Activated CD4-positive, alpha-beta T cell treated with anti-CD3 and anti-CD28 coated beads for 36 hours (primary cell): ENCODE results near the gene RFX5. TPM values are rescaled to one million over a fixed set of nuclear protein-coding genes. Genes with fewer than 3 reads are reported as not detected.

Source experiments
- ATAC-seq: fragments of 200-7000 bp; cut with Tn5 transposase; one replicate; pipeline ENCODE4 v1.10.0; 2021; ENCODE audit warnings: mild to moderate bottlenecking, moderate library complexity
- CTCF ChIA-PET: fragments of 350-600 bp; sonication (Branson Sonifier 250); formaldehyde crosslinking; loops from one replicate; lab custom pipeline; 2021; ENCODE audit warnings: antibody characterized with exemption; lab: Charles Lee
- POLR2A ChIA-PET: fragments of 350-600 bp; sonication (Branson Sonifier 250); formaldehyde crosslinking; loops from one replicate; lab custom pipeline; 2021; ENCODE audit warnings: antibody characterized with exemption, inconsistent platforms; lab: Charles Lee
- DNase-seq: peaks from one replicate; pipeline ENCODE4 v3.0.0-alpha.2; 2020
- H3K27ac Mint-ChIP-seq: one replicate; pipeline ENCODE4 v1.8.0; 2021; ENCODE audit warnings: mixed read lengths
- H3K27me3 Mint-ChIP-seq: one replicate; pipeline ENCODE4 v1.8.0; 2021; ENCODE audit warnings: mixed read lengths
- H3K36me3 Mint-ChIP-seq: one replicate; pipeline ENCODE4 v1.8.0; 2021; ENCODE audit warnings: low read depth, mixed read lengths
- H3K4me1 Mint-ChIP-seq: one replicate; pipeline ENCODE4 v1.8.0; 2021; ENCODE audit warnings: mixed read lengths
- H3K4me3 Mint-ChIP-seq: one replicate; pipeline ENCODE4 v1.8.0; 2021; ENCODE audit warnings: mild to moderate bottlenecking, moderate library complexity, mixed read lengths
- H3K9me3 Mint-ChIP-seq: one replicate; pipeline ENCODE4 v1.8.0; 2021; ENCODE audit warnings: low read depth, mixed read lengths
- intact Hi-C, 2 experiments: fragments of 100-400 bp; cut with DNase I in 1 of 2; cut with micrococcal nuclease in 1 of 2; formaldehyde crosslinking; loops; one replicate each; pipeline versions ENCODE4 v1.14.2 to v1.15.1; 2022 to 2024; cut with DNase I, micrococcal nuclease
- total RNA-seq, 2 experiments: library from RNA; stranded (reverse); gene quantifications; one replicate each; pipeline ENCODE4 v1.2.3, GENCODE V29; 2021

The RFX5 gene
- total RNA-seq, 2 experiments from 2014 or later = 47.6 to 50.4 TPM

- peak; percentile 11 for ATAC-seq
- intact Hi-C loops = no loop called here
- H3K4me1 Mint-ChIP-seq = no peaks in the 10 kb centered on the region
- CTCF ChIA-PET = interaction anchor here (1.1 to 6.4 kb wide), 2 partner anchors 47 to 286 kb away, joined by 3 to 53 read pairs; partner anchors contain the start of gene MINDY1
- H3K4me3 Mint-ChIP-seq = no peak overlapping the region
- no peaks in the 10 kb centered on the region for H3K9me3 Mint-ChIP-seq
- H3K36me3 Mint-ChIP-seq = peaks cover 39% of the 10 kb centered on the region
- POLR2A ChIA-PET = interaction anchor here (0.5 to 2.5 kb wide), 4 partner anchors 10 to 55 kb away, joined by 4 to 8 read pairs (median 6); partner anchors contain the start of gene ZNF687
- no peak overlapping the region for H3K27ac Mint-ChIP-seq
- DNase-seq = no peak
- no peaks in the 10 kb centered on the region for H3K27me3 Mint-ChIP-seq
Observed at GRCh38 chr1:151293093-151293492, 54.0 kb downstream of the RFX5 start.

- intact Hi-C loops = no loop called here
- peak; percentile 34 for ATAC-seq
- CTCF ChIA-PET = interaction anchor here (0.5 to 6.4 kb wide), 3 partner anchors 48 to 286 kb away, joined by 3 to 53 read pairs (median 3); partner anchors contain the start of gene MINDY1
- Mint-ChIP-seq H3K9me3 (no peaks in the 10 kb centered on the region), H3K4me1 (no peaks in the 10 kb centered on the region), H3K36me3 (peaks cover 37% of the 10 kb centered on the region), H3K27me3 (no peaks in the 10 kb centered on the region), H3K4me3 (no peak overlapping the region), H3K27ac (peak overlapping the region; percentile 55)
- DNase-seq = no peak
- POLR2A ChIA-PET = interaction anchor here (0.6 to 2.5 kb wide), 4 partner anchors 9 to 16 kb away, joined by 3 to 8 read pairs (median 6); partner anchors contain the start of gene ZNF687
Observed at GRCh38 chr1:151292207-151293030, 54.6 kb downstream of the RFX5 start.

- Mint-ChIP-seq H3K9me3 (no peaks in the 10 kb centered on the region), H3K36me3 (peaks cover 43% of the 10 kb centered on the region), H3K4me3 (no peak overlapping the region), H3K27ac (no peak overlapping the region), H3K27me3 (no peaks in the 10 kb centered on the region), H3K4me1 (no peaks in the 10 kb centered on the region)
- ATAC-seq (no peak), DNase-seq (no peak)
- intact Hi-C loops = loop anchor here in 1 of 2 experiments (1.0 kb wide), 1 partner anchor 8 kb away; no protein-coding TSS in a partner anchor
- ChIA-PET POLR2A (no interaction called here), CTCF (interaction anchor here (0.7 kb wide), 1 partner anchor 50 kb away, joined by 5 read pairs; no protein-coding TSS in a partner anchor)
Observed at GRCh38 chr1:151290709-151291303, 56.2 kb downstream of the RFX5 start.

Other genes with a start within 250 kb of the RFX5 start
- gene SEMA6C, start 200.6 kb downstream of the RFX5 start, total RNA-seq = 1 to 10 TPM; 3.2 to 3.5 TPM
- gene TNFAIP8L2, start 190.6 kb downstream of the RFX5 start, total RNA-seq = 10 to 100 TPM; 18.4 to 19.2 TPM
- 1 to 10 TPM; 4.3 to 5.1 TPM for gene LYSMD1, start 181.3 kb downstream of the RFX5 start, total RNA-seq
- 10 to 100 TPM; 64.3 to 90.8 TPM for gene SCNM1, start 181.1 kb downstream of the RFX5 start, total RNA-seq
- 1 to 10 TPM in 1 of 2 experiments, under 1 TPM in 1; 0.69 to 2.3 TPM for gene TMOD4, start 171.3 kb downstream of the RFX5 start, total RNA-seq
- gene VPS72, start 157.1 kb downstream of the RFX5 start, total RNA-seq = 10 to 100 TPM; 77.1 to 77.8 TPM
- gene PIP5K1A, start 148.7 kb downstream of the RFX5 start, total RNA-seq = 10 to 100 TPM; 74.5 to 85.1 TPM
- 100 to 1,000 TPM; 187 to 243 TPM for gene PSMD4, start 92.5 kb downstream of the RFX5 start, total RNA-seq
- gene ZNF687, start 65.0 kb downstream of the RFX5 start, total RNA-seq = 10 to 100 TPM; 27.2 to 30.1 TPM
- 10 to 100 TPM; 53.0 to 54.5 TPM for gene PI4KB, start 19.8 kb downstream of the RFX5 start, total RNA-seq
- not detected for gene SELENBP1, start 25.5 kb upstream of the RFX5 start, total RNA-seq
- 100 to 1,000 TPM; 315 to 351 TPM for gene PSMB4, start 52.3 kb upstream of the RFX5 start, total RNA-seq
- gene POGZ, start 112.2 kb upstream of the RFX5 start, total RNA-seq = 100 to 1,000 TPM in 1 of 2 experiments, 10 to 100 TPM in 1; 81.3 to 104 TPM
- gene CGN, start 164.1 kb upstream of the RFX5 start, total RNA-seq = 1 to 10 TPM in 1 of 2 experiments, under 1 TPM in 1; 0.67 to 1.4 TPM
- gene TUFT1, start 193.1 kb upstream of the RFX5 start, total RNA-seq = 1 to 10 TPM; 3.2 TPM